T-helper 1 cell treated with Interleukin-12 subunit alpha and Interleukin-12 subunit beta and Interleukin-4 antibody, amounts not matched to agents 30 μg/mL and 1 μg/mL, for 36 hours (primary cell): ENCODE measurements around the gene MAN1C1.

ENCODE experiments used
- H3K27ac Mint-ChIP-seq: one replicate; pipeline ENCODE4 v1.8.0; 2021; ENCODE audit warnings: mild to moderate bottlenecking, mixed read lengths
- H3K27me3 Mint-ChIP-seq: one replicate; pipeline ENCODE4 v1.8.0; 2021; ENCODE audit warnings: low read depth, mixed read lengths
- H3K36me3 Mint-ChIP-seq: one replicate; pipeline ENCODE4 v1.8.0; 2021; ENCODE audit warnings: low read depth, mixed read lengths
- H3K4me1 Mint-ChIP-seq: one replicate; pipeline ENCODE4 v1.8.0; 2021; ENCODE audit warnings: low read depth, mixed read lengths
- H3K4me3 Mint-ChIP-seq: one replicate; pipeline ENCODE4 v1.8.0; 2021; ENCODE audit warnings: mild to moderate bottlenecking, moderate library complexity, mixed read lengths
- H3K9me3 Mint-ChIP-seq: one replicate; pipeline ENCODE4 v1.8.0; 2021; ENCODE audit warnings: mixed read lengths

MAN1C1 gene

DNA sequence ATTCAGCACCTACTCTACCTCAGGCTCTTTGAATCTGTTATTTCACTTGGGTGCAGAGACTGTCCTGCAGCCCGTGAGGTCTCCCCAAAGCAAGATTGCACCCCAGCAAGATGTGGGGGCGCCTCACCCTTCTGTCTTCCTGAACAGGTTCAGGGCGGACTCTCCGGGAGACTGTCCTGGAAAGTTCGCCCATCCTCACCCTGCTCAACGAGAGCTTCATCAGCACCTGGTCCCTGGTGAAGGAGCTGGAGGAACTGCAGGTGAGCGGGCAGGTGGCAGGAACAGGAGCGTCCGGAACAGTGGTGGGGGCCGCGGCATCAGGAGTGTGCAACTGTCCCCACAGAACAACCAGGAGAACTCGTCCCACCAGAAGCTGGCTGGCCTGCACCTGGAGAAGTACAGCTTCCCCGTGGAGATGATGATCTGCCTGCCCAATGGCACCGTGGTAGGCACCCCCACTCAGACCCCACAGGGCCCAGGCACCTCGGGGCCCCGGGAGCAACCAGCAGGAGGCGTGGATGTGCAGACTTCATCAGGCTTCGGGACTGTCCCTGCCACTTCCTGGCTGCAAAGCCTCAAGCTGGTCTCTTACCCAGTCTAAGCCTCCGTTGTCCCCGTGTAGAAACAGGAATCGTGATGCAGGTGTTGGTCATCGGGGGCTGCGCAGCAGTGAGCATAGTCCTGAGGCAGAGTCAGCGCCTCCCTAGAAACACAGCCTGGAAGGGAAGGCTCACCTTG is 197.3 kb downstream of the MAN1C1 start:
- no peak overlapping the region for H3K27ac Mint-ChIP-seq
- no peaks in the 10 kb centered on the region for H3K27me3 Mint-ChIP-seq
- no peaks in the 10 kb centered on the region for H3K36me3 Mint-ChIP-seq
- no peak overlapping the region for H3K4me3 Mint-ChIP-seq
- H3K9me3 Mint-ChIP-seq: no peaks in the 10 kb centered on the region
- peaks cover 7% of the 10 kb centered on the region for H3K4me1 Mint-ChIP-seq

DNA sequence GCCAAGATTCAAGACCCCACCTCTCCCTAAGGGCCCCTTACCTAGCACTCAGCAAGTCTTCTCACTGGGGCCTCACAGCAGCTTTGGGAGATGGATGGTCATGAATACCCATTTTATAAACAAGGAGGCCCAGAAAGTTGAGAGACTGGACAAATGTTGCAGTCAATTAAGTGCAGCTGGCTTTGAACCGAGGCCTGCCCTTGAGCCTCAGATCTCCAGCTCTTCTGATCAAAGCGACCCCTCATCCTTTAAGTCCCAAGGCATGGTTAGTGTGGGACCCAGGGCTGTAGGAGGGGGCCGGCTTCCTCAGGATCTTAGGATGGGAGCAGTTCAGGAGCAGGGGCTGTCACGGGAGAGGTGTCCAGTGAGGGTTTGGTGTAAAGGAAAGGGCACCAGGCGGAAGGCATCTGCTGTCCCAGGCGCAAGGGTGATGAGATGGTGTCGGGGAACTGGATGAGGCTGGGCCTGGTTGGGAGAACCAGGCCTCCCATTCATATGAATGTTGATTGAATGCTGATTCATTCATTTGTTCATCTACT is 198.0 kb downstream of the MAN1C1 start:
- H3K9me3 Mint-ChIP-seq: no peaks in the 10 kb centered on the region
- H3K36me3 Mint-ChIP-seq: no peaks in the 10 kb centered on the region
- peak overlapping the region; percentile 21 for H3K27ac Mint-ChIP-seq
- no peak overlapping the region for H3K4me3 Mint-ChIP-seq
- peaks cover 13% of the 10 kb centered on the region for H3K4me1 Mint-ChIP-seq
- H3K27me3 Mint-ChIP-seq: no peaks in the 10 kb centered on the region

DNA sequence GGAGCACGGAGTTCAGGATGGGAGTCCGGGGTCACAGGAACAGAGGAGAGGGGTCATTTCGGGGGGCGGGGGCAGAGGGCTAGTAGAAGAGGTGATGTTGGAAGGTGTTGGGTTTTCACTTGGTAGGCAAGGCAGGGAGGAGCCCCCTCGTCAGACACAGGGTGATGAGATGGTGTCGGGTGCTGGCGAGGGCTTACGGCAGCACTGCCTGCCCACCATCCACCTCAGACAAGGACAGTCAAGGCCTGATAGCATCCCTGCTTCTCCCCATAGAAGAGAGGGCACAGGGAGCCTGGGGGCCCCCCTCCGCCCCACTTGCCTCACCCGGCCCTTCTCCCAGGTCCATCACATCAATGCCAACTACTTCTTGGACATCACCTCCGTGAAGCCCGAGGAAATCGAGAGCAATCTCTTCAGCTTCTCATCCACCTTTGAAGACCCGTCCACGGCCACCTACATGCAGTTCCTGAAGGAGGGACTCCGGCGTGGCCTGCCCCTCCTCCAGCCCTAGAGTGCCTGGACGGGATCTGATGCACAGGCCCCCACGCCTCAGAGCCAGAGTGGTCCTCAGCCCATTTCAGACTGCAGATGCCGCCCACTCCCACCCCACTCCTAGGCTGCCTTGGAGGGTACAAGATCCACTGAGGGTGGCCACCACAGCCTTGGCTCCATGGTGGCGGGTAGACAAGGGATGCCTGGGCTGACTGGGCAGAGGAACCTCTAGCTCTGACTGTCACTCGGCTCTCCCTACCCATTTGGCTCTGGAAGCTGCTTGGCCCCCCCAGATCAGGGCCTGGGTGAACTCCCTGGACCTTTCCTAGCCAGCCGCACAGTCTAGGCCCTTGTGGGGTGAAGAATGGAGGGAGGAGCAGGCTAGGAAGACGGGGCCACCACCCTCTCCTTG is 198.9 kb downstream of the MAN1C1 start:
- H3K27ac Mint-ChIP-seq: peak overlapping the region; percentile 21
- no peak overlapping the region for H3K4me3 Mint-ChIP-seq
- H3K9me3 Mint-ChIP-seq: no peaks in the 10 kb centered on the region
- H3K36me3 Mint-ChIP-seq: no peaks in the 10 kb centered on the region
- peaks cover 13% of the 10 kb centered on the region for H3K4me1 Mint-ChIP-seq
- H3K27me3 Mint-ChIP-seq: no peaks in the 10 kb centered on the region

DNA sequence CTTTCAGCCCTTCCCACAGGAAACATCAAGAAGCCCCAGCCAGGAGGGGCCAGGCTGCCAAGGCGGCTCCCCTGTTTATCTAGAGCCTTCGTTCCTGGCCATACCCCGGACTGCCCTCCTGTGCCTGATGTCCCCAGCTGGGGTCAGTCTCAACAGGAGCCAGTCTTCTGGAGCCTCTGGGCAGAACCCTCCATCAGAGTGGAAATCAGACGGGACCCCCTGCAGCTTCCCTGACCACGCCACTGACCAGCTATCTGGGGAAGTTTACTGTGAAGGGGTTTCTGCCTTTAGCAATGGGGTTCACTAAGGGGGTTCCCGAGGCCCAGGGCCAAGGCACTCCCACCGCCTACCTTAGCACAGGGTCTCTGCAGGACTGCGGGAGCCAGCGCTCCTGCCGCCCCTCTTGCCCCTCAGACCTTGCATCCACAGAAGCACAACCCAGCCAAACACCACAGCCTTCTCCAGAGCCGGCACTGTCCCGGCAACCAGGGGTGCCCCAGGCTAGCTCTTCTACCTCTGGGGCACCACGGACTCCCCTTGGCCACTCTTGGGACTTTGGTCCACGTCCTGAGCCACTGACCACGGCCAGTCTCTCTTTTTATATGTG is 199.6 kb downstream of the MAN1C1 start:
- Mint-ChIP-seq H3K4me3 (no peak overlapping the region), H3K36me3 (peaks cover 5% of the 10 kb centered on the region), H3K27me3 (no peaks in the 10 kb centered on the region), H3K9me3 (no peaks in the 10 kb centered on the region), H3K27ac (no peak overlapping the region), H3K4me1 (peaks cover 20% of the 10 kb centered on the region)

DNA sequence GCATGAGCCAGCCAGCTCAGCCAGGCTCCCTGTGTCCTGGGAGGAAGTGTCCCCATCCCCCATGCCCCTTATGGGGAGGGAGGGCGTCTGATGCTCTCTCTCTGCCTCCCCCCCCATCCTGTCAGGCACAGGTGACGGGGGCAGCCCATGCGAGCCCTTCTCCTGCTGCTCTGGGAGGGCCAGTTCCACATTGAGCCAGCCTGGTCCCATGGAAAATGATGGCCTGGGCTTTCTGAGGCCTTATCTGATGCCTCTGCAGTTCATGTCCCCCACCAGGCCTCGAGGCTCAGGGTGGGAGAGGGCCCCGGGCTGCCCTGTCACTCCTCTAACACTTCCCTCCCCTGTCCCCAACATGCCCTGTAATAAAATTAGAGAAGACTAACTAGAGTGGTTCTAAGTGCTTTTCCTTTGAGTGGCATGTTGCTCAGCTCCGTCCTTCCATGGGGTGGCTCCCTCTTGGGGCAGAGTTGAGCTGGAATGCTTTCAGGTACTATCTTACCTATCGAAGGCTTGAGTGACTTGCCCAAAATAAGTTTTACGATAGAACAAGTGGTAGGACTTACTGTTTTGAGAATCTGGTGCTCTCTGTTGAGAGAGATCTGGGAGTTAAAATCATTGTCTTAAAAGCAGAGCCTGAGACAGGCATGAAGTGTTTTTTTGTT is 201.4 kb downstream of the MAN1C1 start:
- Mint-ChIP-seq H3K36me3 (peaks cover 5% of the 10 kb centered on the region), H3K27me3 (no peaks in the 10 kb centered on the region), H3K4me1 (peaks cover 27% of the 10 kb centered on the region), H3K27ac (peak overlapping the region; percentile 76), H3K9me3 (no peaks in the 10 kb centered on the region), H3K4me3 (peak overlapping the region; percentile 98)

DNA sequence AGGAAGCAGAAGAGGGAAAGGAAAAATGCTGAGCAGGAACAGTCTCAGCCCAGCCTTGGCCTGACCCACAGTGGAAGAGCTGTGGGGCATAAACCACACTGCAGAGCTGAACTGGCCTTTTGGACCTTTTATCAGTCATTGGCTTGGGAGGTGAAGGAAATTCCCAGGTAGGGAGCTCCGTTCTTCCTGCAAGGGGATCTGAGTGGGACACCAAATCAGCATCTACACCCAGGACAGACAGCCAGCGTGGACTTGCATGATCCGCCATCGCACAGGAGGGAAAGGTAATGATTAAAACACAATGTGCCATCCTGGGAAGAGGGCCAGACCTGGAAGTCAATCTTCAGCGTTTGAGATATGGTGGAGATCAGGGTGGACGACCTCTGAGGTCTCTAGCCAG is 202.0 kb downstream of the MAN1C1 start:
- Mint-ChIP-seq H3K36me3 (peaks cover 5% of the 10 kb centered on the region), H3K27ac (peak overlapping the region; percentile 76), H3K4me1 (peaks cover 27% of the 10 kb centered on the region), H3K27me3 (no peaks in the 10 kb centered on the region), H3K9me3 (no peaks in the 10 kb centered on the region), H3K4me3 (peak overlapping the region; percentile 98)

DNA sequence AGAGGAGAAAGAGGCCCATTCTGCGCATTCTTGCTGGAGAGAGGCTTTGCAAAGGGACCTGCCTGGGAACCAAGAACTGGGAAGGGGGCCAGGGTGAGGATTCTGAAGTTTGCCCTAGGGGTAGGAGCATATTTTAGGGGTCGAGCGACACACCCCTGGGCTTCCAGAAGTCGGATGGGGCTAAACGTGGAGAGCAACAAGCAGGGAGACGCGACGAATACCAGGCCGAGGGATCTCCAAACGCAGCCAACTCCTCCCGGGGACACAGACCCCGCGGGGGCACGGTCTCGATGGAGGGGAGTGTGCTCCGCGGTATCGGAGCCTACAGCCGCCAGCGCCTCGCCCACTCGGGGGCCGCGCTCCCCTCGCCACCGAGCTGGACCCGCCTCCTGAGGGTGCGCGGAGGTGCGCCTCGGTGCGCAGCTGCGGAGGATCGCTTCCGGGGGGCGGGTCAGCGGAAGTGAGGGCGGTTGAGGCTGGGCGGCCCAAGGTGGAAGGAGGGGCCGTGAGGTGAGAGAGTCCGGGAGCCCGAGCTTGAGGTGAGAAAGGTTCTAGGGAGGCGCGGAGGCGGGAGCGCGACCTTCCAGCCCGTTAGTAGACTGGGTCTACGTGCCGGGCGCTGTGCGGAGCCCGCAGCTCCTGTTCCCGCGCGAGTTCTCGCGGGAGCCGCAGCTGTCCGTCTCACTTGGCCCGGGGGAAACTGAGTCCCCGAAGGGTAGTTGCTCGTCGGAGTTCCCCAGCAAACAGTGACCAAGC is 203.1 kb downstream of the MAN1C1 start, which contains the start of gene MTFR1L:
Gene MTFR1L (plus strand): TSS at position 464 of the 756 bp plus-strand sequence. CDS start 3,151 bp downstream, outside the sequence.
- Mint-ChIP-seq H3K36me3 (peaks cover 5% of the 10 kb centered on the region), H3K9me3 (no peaks in the 10 kb centered on the region), H3K27me3 (no peaks in the 10 kb centered on the region), H3K4me3 (peak within 1 kb of the TSS; percentile 99), H3K27ac (peak within 1 kb of the TSS; percentile 97), H3K4me1 (peaks cover 27% of the 10 kb centered on the region)

DNA sequence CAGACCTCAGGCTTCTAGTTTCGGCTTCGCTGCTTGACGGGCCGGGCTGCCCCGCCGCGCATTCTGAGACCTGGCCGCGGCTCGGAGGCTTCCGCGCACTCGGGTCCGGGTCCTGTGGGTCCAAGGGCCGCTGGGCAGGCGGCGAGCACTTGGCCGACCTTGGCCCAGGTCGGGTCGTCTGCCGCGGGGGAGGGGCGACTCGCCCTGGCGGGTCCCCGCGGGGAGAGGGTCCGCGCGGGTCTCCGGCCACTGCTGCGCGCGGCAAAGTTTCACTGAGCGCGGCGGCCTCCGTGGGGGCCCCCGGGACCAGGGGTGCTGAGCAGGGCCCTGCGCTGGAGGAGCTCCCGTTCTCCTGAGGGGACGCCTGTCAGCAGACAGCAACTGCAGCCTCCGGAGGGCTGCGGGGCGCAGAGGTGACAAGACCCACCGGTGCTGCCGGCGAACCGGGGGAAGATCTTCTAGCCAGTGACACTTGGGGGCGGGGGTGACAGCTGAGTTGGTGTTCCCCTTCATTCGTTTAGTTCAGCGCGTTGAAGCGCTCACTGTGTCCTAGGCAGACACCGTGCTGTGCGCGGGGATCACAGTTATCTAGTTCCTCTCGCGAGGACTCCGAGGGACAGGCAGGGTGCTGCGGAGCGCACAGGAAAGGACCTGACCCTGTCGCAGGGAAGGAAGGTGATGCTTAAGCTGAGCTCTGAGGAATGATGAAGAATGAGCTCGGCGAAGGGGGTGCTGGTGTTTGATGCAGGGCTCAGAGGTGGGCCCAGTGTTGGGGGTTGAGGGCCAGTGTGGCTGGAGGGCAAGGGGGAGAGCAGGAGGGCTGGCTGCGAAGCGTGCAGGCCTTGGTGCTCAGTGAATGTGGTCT is 203.9 kb downstream of the MAN1C1 start:
- Mint-ChIP-seq H3K9me3 (no peaks in the 10 kb centered on the region), H3K27me3 (no peaks in the 10 kb centered on the region), H3K4me3 (peak overlapping the region; percentile 99), H3K27ac (peak overlapping the region; percentile 97), H3K36me3 (peaks cover 5% of the 10 kb centered on the region), H3K4me1 (peaks cover 27% of the 10 kb centered on the region)

DNA sequence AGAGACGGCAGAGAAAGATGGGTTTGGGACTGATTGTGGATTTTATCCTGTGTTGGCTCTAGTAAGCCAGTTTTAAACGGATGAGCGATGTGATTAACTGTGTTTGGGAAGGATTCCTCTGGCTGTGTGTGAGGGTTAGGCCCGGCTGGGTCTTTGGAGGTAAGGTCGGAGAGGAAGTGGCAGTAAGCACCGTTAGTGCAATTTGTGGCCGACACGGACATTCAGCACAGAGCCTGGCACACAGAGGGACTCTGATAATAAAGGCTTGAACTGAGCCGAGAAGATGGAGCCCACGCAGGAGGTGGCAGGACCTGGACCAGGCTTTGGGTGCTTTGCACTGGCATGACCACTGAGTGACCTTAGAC is 204.5 kb downstream of the MAN1C1 start:
- no peaks in the 10 kb centered on the region for H3K9me3 Mint-ChIP-seq
- H3K27me3 Mint-ChIP-seq: no peaks in the 10 kb centered on the region
- peak overlapping the region; percentile 99 for H3K4me3 Mint-ChIP-seq
- peaks cover 27% of the 10 kb centered on the region for H3K4me1 Mint-ChIP-seq
- H3K27ac Mint-ChIP-seq: peak overlapping the region; percentile 97
- H3K36me3 Mint-ChIP-seq: peaks cover 6% of the 10 kb centered on the region

DNA sequence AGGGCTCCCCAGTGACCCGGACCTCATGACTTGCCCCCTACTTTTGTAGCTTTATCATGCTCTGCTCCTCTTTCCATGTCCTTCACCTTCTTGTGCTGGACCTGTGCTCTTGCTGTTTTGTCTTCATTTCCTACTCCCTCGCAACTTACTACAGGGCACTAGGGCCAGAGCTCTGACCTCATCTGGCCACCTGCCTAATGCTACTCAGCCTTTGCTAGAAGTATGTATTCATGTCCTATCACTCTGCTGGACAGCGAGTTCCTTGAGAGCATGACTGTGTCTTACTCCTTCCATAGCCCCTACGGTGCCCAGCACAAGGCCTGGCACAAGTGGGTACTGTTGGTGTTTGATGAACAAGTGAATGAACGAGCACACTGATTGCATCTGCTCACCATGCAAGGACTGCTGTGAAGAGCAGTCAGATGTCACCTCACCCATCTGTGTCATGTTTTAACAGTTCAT is 205.1 kb downstream of the MAN1C1 start:
- peak overlapping the region; percentile 99 for H3K4me3 Mint-ChIP-seq
- H3K36me3 Mint-ChIP-seq: peaks cover 9% of the 10 kb centered on the region
- peak overlapping the region; percentile 97 for H3K27ac Mint-ChIP-seq
- H3K9me3 Mint-ChIP-seq: no peaks in the 10 kb centered on the region
- H3K4me1 Mint-ChIP-seq: peaks cover 27% of the 10 kb centered on the region
- H3K27me3 Mint-ChIP-seq: no peaks in the 10 kb centered on the region

DNA sequence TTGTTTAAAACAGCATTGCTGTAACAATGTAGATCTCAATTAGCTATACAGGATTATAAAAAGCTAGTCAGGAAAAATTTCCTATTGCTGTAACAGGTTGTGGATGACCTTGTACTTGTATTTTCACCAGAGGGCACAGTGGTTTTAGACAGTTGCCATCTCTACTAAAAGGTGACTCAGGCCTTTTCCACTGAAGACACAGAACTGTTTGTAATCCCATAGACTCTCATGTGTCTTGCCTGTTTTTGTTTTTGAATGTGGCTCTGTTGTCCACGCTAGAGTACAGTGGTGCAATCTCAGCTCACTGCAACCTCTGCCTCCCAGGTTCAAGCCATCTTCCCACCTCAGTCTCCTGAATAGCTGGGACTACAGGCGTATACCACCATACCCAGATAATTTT is 209.0 kb downstream of the MAN1C1 start:
- Mint-ChIP-seq H3K27me3 (no peaks in the 10 kb centered on the region), H3K4me1 (peaks cover 13% of the 10 kb centered on the region), H3K9me3 (no peaks in the 10 kb centered on the region), H3K27ac (no peak overlapping the region), H3K36me3 (peaks cover 25% of the 10 kb centered on the region), H3K4me3 (no peak overlapping the region)

DNA sequence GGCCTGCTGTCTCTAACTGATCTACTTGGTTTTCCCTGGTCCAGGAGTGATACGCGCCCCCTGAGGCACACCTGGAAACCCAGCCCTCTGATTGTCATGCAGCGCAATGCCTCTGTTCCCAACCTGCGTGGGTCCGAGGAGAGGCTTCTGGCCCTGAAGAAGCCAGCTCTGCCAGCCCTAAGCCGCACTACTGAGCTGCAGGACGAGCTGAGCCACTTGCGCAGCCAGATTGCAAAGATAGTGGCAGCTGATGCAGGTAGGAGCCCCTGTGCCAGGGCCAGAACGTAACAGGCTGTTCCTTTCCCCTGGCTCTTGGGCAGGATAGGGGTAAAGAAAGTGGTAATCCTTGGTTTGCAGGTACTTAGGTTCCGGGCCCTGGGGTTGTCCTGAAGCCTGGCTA is 210.0 kb downstream of the MAN1C1 start:
- no peak overlapping the region for H3K4me3 Mint-ChIP-seq
- no peaks in the 10 kb centered on the region for H3K27me3 Mint-ChIP-seq
- H3K36me3 Mint-ChIP-seq: peaks cover 29% of the 10 kb centered on the region
- no peaks in the 10 kb centered on the region for H3K9me3 Mint-ChIP-seq
- peaks cover 4% of the 10 kb centered on the region for H3K4me1 Mint-ChIP-seq
- H3K27ac Mint-ChIP-seq: no peak overlapping the region

DNA sequence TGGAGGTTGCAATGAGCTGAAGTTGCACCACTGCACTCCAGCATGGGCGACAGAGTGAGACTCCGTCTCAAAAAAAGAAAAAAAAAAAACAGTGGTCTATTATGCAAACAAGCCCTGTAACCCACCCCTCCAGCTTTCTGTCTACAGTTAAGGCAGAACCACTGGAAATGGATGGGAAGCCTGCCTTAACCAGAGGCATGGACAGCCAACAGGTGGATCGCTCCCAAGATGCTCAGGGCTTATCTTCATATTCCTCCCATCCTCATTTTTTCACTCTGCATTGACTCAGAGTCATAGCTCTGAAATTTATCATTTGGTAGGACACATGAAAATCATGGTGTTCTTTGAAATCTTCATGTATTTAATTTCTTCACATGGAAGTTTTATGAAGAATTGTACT is 211.9 kb downstream of the MAN1C1 start:
- Mint-ChIP-seq H3K27me3 (no peaks in the 10 kb centered on the region), H3K9me3 (no peaks in the 10 kb centered on the region), H3K36me3 (peaks cover 37% of the 10 kb centered on the region), H3K27ac (no peak overlapping the region), H3K4me3 (no peak overlapping the region), H3K4me1 (peaks cover 3% of the 10 kb centered on the region)
